ENCODE measurements around the gene TAF13.
"Not testable (repeated sequence)": the region's sequence is repeated elsewhere in the genome, so short reads cannot be mapped to it uniquely, and the experiment has no call there.

Gene TAF13

DNA sequence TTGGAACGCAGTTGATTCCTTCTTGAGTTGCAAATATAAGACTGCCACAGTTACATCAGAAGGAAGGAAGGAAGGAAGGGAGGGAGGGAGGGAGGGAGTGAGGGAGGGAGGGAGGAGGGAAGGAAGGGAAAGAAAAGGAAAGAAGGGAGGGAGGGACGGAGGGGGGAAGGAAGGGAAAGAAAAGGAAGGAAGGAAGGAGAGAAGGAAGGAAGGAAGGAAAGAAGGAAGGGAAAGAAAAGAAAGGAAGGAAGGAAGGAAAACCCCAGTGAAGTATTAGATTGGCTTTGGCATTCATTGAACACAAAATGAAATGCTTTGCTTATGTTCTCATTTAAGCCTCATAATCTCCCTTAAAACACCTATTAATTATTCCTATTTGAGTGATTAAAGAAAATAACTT is 27.5 kb downstream of the TAF13 start:
- no peak for DNase-seq

DNA sequence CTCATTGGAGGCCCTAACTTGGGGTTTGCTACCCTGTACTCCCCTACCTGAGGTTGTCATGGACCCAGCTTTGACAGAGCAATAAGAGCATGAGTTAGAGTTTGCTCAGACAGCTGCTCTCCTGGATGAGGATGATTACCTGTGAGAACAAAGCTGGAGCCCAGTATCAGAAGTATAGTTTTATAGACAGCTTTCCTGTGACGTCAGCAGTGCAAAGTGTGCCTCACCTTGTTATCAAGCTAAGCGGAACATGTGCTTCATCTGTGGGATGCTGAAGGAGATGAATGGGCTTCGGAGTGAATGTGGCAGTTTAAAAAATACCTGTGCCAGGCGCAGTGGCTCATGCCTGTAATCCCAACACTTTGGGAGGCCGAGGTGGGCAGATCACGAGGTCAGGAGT is 28.5 kb downstream of the TAF13 start:
- DNase-seq: no peak

DNA sequence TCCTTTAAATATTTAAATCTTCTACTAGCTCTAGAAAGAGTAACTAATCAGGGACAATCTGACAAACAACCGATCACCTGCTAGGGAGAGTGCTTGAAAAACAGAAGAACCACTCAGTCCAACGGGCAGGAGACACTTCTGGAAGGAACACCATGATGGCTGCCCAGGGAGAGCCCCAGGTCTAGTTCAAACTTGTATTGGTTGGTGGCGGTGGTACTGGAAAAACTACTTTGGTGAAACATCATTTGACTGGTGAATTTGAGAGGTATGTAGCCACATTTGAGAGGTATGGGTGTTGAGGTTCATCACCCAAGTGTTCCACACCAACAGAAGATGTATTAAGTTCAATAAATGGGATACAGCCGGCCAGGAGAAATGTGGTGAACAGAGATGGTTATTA is 29.1 kb downstream of the TAF13 start:
- no peak for DNase-seq

DNA sequence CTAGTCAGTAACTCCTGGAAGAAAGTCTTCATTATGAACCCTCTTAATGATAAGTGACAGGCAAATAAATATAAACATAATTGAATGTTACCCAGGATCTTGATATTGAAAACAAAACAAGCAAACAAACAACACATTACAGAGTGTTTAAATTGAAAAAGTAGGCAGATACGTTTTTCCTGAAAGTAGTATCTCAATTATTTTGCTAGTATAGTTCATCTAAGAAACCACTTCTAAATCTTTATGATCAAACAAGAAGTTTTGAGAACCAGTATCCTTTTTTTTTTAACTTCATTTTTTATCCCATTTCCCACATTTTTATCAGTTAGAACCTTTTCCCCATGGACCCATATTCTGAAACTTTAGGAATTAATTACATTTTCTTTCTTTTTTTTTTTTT is 30.2 kb downstream of the TAF13 start:
- DNase-seq: no peak

DNA sequence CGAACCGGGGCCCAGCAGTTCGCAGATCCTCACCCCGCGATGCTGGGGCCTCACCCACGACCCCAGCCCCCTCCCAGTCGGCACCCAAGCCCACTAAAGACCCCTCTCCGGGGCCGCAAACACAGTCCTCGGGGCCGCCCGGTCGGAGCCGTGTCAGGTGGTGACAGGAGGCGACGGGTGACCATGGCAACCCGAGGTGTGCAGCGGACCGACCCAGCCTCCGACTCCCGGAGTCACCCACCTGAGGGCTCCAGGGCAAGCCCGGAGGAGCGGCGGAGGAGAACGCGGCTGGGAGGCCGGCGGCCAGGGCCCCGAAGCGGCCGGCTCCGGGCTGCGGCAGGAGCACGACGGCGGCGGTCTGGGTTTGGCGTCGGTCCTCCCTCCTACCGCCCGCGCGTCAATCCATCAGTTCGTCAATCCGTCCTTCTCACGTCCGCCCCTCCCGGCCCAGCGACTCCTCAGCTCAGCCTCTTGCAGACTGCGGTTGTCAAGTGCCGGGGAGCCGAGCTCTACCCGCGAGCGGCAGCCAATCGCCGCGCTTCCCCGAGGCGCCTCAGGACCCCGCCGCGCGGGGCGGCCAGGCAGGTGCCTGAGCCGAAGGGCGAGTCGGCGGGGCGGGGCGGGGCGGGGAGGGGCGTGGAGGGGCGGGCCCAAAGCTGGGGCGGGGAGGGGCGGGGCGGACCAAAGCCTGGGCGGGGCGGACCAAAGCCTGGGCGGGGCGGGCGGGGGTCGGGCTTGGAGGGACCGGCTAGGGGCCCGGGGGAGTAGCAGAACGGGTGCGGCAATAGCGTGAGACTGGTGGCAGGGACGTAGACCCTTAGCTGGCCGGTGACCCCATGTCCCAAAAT is 34.0 kb downstream of the TAF13 start, which contains the start of gene WDR47:
Gene WDR47, minus strand, starts transcription at position 482 of the 848 bp plus-strand sequence. CDS start 18,590 bp downstream, outside the sequence.
- DNase-seq: peak; percentile 40 to 97 (median 91)

DNA sequence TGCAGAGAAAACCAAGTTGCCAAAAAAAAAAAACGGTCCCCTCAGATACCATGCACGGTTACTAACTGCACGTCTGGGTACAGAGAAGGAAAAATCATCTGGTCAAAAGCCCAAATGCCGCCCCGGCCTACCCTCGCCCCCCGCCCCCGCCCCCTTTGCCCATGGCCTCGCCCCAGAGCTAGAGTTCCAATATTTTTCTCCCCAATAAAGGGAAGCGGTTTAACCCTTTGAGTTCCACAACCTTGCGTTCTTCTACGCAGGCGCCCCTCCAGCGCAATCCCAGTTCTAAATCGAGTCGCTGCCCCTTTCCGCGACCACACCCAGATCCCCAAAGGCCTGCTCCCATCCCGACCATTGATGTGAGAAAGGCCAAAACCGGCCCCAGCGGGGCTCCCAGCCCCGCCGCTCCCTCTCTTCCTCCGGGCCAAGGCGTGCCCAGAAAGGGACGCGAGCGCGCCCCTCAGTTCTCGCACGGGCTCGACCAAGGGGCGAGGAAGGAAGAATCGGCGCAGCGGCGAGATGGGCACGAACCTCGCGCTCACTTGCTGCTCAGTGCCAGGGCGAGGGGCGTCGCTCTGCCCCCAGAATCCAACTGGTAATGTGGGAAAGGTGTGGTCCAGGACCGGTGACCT is 34.7 kb downstream of the TAF13 start:
- peak in 38 of 56 donors; percentile 8 to 63 (median 37) for DNase-seq

DNA sequence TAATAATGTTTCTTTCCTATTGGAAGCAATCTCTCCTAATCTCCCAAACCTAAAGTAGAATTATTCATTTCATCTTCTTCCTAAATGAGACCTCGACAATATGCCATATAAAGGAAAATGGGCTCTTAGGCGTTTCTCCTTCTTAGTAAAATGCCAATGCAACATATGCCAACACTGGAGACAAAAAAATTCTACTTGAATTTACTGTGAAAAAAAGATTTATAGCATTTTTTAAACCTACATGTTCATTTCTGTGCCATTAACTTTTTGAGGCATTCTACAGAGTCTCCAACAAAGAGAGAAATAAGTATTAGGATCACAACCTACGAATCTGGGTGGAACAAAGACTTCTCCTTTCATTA is 35.2 kb downstream of the TAF13 start:
- no peak for DNase-seq

DNA sequence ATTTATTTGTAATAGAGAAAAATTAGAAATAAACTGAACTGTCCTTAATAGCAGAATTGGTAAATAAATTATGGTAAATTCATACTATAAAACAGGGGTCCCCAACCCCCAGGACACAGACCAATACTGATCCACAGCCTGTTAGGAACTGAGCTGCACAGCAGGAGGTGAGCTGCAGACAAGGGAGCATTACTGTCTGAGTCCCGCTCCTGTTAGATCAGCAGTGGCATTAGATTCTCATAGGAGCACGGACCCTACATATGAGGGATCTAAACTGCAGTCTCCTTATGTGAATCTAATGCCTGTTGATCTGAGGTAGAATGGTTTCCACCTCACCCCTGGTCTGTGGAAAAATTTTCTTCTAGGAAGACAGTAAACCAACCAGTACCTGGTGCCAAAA is 41.4 kb downstream of the TAF13 start:
- no peak for DNase-seq

DNA sequence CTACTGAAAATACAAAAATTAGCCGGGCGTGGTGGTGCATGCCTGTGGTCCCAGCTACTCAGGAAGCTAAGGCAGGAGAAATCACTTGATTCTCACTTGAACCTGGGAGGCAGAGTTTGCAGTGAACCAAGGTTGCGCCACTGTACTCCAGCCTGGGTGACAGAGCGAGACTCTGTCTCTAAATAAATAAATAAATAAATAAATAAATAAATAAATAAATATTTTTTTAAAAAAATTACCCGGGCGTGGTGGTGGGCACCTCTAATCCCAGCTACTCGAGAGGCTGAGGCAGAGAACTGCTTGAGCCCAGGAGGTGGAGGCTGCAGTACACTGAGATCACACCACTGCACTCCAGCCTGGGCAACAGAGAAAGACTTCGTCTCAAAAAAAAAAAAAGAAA is 46.3 kb downstream of the TAF13 start:
- not testable (repeated sequence) for DNase-seq

DNA sequence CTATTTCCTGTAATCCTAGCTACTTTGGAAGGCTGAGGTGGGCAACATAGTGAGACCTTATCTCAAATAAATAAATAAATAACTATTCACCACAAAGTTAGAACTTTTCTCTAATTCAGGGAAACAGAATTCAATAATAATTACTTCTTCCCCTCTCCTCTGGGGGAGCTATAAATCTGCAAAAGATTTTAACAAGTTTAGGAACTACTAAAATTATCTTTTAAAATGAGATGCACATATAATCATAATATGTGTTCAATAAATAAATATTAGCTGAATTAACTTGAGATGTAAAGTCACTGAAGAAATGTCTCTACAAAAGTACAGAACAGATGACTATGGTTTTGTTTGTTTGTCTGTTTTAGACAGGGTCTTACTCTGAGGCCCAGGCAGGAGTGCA is 48.0 kb downstream of the TAF13 start:
- no peak for DNase-seq

DNA sequence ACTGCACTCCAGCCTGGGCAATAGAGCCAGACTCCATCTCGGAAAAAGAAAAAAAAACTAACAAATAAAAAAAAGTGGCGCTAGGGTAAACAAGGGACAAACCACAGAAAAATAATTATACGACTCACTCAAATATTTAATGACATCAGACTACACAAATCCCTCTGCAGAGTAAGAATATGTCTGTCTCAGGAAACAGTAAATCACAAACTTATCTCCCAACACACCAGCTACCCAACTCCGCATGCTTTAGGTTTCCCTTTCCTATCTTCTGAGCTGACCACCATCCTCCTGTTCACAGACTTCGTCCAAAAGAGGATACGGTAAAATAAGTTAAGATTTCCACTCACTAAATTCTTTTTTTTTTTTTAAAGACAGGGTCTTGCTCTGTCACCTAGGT is 50.1 kb downstream of the TAF13 start:
- no peak for DNase-seq

DNA sequence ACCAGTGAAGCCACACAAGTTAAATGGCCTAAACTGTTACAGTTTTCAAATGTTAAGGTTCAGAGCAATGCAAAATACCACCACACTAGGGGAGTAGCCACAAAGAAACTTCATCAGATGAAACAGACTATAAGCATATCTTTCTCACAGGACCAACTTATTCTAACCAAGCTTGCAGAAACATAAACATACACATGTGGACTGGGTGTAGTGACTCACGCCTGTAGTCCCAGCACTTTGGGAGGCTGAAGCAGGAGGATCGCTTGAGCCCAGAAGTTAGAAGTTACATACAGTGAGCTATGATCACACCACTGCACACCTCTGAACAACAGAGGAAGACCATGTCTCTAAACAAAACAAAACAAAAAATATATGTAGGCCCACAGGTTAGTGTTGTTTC is 51.2 kb downstream of the TAF13 start:
- no peak for DNase-seq

DNA sequence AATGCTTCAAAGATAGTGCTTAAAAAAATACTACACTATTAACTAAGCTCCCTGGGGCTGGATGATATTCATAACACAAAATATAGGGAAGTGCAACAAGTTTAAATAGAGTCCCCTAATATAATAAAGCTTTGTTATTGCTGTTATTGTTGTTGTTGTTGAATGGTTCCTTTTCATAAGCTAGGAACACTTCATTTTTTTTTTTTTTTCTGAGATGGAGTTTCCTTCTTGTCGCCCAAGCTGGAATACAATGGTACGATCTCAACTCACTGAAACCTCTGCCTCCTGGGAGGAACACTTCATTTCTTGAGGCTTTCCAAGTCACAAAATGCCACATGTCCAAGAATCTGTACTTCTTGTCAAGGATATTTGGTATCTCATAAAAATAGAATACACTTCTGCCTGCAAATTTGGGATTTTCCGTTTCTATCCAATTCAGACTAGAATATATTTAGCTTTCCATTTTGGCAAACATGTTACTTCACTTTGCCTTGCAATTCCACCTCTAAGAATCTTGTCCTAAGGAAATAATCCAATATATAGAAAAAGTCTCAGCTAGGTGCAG is 55.0 kb downstream of the TAF13 start:
- no peak for DNase-seq

DNA sequence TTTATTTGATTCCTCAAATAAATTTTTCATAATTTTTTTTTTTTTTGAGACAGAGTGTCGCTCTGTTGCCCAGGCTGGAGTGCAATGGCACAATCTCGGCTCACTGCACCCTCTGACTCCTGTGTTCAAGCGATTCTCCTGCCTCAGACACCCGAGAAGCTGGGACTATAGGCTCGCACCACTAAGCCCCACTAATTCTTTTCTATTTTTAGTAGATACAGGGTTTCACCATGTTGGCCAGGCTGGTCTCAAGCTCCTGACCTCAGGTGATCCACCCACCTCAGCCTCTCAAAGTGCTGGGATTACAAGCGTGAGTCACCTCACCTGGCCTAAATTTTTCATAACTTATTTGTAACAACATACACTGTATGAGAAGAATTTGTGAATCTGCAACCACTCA is 58.1 kb downstream of the TAF13 start:
- not testable (repeated sequence) for DNase-seq

DNA sequence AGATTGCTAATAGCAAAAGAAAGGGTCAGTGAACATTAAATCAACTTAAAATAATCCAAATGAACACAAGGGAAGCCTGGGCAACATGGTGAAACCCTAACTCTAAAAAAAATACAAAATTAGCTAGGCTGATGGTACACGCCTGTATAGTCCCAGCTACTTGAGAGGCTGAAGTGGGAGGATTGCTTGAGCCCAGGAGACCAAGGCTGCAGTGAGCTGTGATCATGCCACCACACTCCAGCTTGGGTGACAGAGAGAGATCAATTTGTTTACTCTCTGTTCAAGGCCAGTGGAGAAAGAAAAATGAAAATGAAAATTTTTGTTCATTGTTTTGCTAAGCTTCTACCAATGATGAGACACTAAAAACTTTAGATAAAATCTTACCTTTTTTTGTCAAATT is 58.7 kb downstream of the TAF13 start:
- no peak for DNase-seq
